Immature natural killer cell (primary cell): Measurements from ENCODE around the gene PRRT4. TPM values are rescaled to one million over a fixed set of nuclear protein-coding genes. Genes with fewer than 3 reads are reported as not detected.

ENCODE experiments used
- DNase-seq, 3 donors: peaks; one replicate each; pipeline ENCODE4 v3.0.0; 2022; ENCODE audit warnings: mixed read lengths in 1 of 3
- H3K27ac Mint-ChIP-seq, 6 donors: one replicate each; pipeline ENCODE4 v1.8.0; 2020; ENCODE audit warnings: mixed read lengths in 6 of 6, mild to moderate bottlenecking in 5 of 6, inconsistent platforms in 4 of 6, moderate library complexity in 3 of 6
- H3K27me3 Mint-ChIP-seq, 3 donors: one replicate each; pipeline ENCODE4 v1.8.0; 2020 to 2021; ENCODE audit warnings: low read depth in 3 of 3, mild to moderate bottlenecking in 3 of 3, mixed read lengths in 3 of 3, moderate library complexity in 3 of 3, inconsistent platforms in 1 of 3
- H3K36me3 Mint-ChIP-seq, 3 donors: one replicate each; pipeline ENCODE4 v1.8.0; 2020; ENCODE audit warnings: mixed read lengths in 3 of 3, inconsistent platforms in 2 of 3, mild to moderate bottlenecking in 2 of 3
- H3K4me1 Mint-ChIP-seq, 2 donors: one replicate each; pipeline ENCODE4 v1.8.0; 2020; ENCODE audit warnings: inconsistent platforms in 2 of 2, mild to moderate bottlenecking in 2 of 2, mixed read lengths in 2 of 2, moderate library complexity in 1 of 2
- H3K4me3 Mint-ChIP-seq, 5 donors: one replicate each; pipeline ENCODE4 v1.8.0; 2020; ENCODE audit warnings: mild to moderate bottlenecking in 5 of 5, mixed read lengths in 5 of 5, inconsistent platforms in 3 of 5, moderate library complexity in 3 of 5
- H3K9me3 Mint-ChIP-seq, 6 donors: one replicate each; pipeline ENCODE4 v1.8.0; 2020; ENCODE audit warnings: mild to moderate bottlenecking in 6 of 6, mixed read lengths in 6 of 6, inconsistent platforms in 4 of 6, moderate library complexity in 3 of 6
- polyA plus RNA-seq, 3 donors: library from polyadenylated mRNA; unstranded; fragments of 300-500 nt; fragmentation: Illumina TruSeq; gene quantifications; one replicate each; pipeline ENCODE4 v1.2.3, GENCODE V29; 2021

The PRRT4 gene
- polyA plus RNA-seq, 3 donors from 2014 or later = 0.08 TPM; not detected in 2

- peaks cover 9 to 19% (median 18%) of the 10 kb centered on the region in 3 donors for H3K27me3 Mint-ChIP-seq
- no peak overlapping the region for H3K27ac Mint-ChIP-seq
- no peak overlapping the region for H3K4me3 Mint-ChIP-seq
These were observed 4.3 kb downstream of the PRRT4 start for GRCh38 chr7:128357217-128357613.

GRCh38 chr7:128356546-128357216 lies 4.8 kb downstream of the PRRT4 start:
- peaks cover 0 to 5% (median 0%) of the 10 kb centered on the region in 3 donors for H3K36me3 Mint-ChIP-seq
- H3K4me3 Mint-ChIP-seq = no peak overlapping the region
- peaks cover 0 to 2% (median 0%) of the 10 kb centered on the region in 6 donors for H3K9me3 Mint-ChIP-seq
- H3K27me3 Mint-ChIP-seq = peaks cover 6 to 15% (median 15%) of the 10 kb centered on the region in 3 donors
- no peak for DNase-seq
- no peak overlapping the region for H3K27ac Mint-ChIP-seq
- peaks cover 6 to 11% of the 10 kb centered on the region in 2 donors for H3K4me1 Mint-ChIP-seq

More at GRCh38 chr7:128357217-128357613, 4.3 kb downstream of the PRRT4 start:
- DNase-seq = no peak
- Mint-ChIP-seq H3K9me3 (peaks cover 0 to 2% (median 0%) of the 10 kb centered on the region in 6 donors), H3K36me3 (peaks cover 0 to 5% (median 0%) of the 10 kb centered on the region in 3 donors), H3K4me1 (peaks cover 12 to 16% of the 10 kb centered on the region in 2 donors)

GRCh38 chr7:128353610-128354009 lies 7.9 kb downstream of the PRRT4 start:
- DNase-seq = no peak
- Mint-ChIP-seq H3K27ac (no peak overlapping the region), H3K9me3 (peaks cover 0 to 3% (median 0%) of the 10 kb centered on the region in 6 donors), H3K4me1 (peaks cover 3 to 5% of the 10 kb centered on the region in 2 donors), H3K27me3 (peaks cover 5 to 20% (median 9%) of the 10 kb centered on the region in 3 donors), H3K4me3 (peak overlapping the region in 2 of 5 donors; percentile 48 to 67), H3K36me3 (peaks cover 0 to 5% (median 0%) of the 10 kb centered on the region in 3 donors)

GRCh38 chr7:128353189-128353588 lies 8.3 kb downstream of the PRRT4 start:
- H3K36me3 Mint-ChIP-seq = peaks cover 0 to 5% (median 0%) of the 10 kb centered on the region in 3 donors
- H3K4me1 Mint-ChIP-seq = peaks cover 3 to 5% of the 10 kb centered on the region in 2 donors
- H3K4me3 Mint-ChIP-seq = peak overlapping the region; percentile 47 to 67 (median 56)
- no peak overlapping the region for H3K27ac Mint-ChIP-seq
- no peak for DNase-seq
- H3K9me3 Mint-ChIP-seq = peaks cover 0 to 3% (median 0%) of the 10 kb centered on the region in 6 donors
- peaks cover 6 to 20% (median 13%) of the 10 kb centered on the region in 3 donors for H3K27me3 Mint-ChIP-seq

- peaks cover 0 to 5% (median 0%) of the 10 kb centered on the region in 3 donors for H3K36me3 Mint-ChIP-seq
- DNase-seq = no peak
- peaks cover 6 to 20% (median 14%) of the 10 kb centered on the region in 3 donors for H3K27me3 Mint-ChIP-seq
- H3K9me3 Mint-ChIP-seq = peaks cover 0 to 3% (median 0%) of the 10 kb centered on the region in 6 donors
- peak overlapping the region; percentile 47 to 67 (median 56) for H3K4me3 Mint-ChIP-seq
- H3K27ac Mint-ChIP-seq = no peak overlapping the region
- peaks cover 3 to 5% of the 10 kb centered on the region in 2 donors for H3K4me1 Mint-ChIP-seq
These were observed 8.9 kb downstream of the PRRT4 start for GRCh38 chr7:128352636-128353035.

GRCh38 chr7:128352153-128352537 lies 9.3 kb downstream of the PRRT4 start:
- Mint-ChIP-seq H3K4me3 (no peak overlapping the region), H3K27me3 (peaks cover 4 to 20% (median 17%) of the 10 kb centered on the region in 3 donors), H3K27ac (no peak overlapping the region), H3K4me1 (peaks cover 3 to 5% of the 10 kb centered on the region in 2 donors), H3K36me3 (peaks cover 0 to 5% (median 0%) of the 10 kb centered on the region in 3 donors), H3K9me3 (peaks cover 0 to 3% (median 0%) of the 10 kb centered on the region in 6 donors)
- peak in 2 of 3 donors; percentile 22 to 29 for DNase-seq

- Mint-ChIP-seq H3K27me3 (peaks cover 2 to 20% (median 17%) of the 10 kb centered on the region in 3 donors), H3K36me3 (peaks cover 0 to 5% (median 0%) of the 10 kb centered on the region in 3 donors), H3K4me1 (peaks cover 3 to 5% of the 10 kb centered on the region in 2 donors), H3K4me3 (peak overlapping the region in 3 of 5 donors; percentile 38 to 67 (median 55)), H3K9me3 (peaks cover 0 to 3% (median 0%) of the 10 kb centered on the region in 6 donors), H3K27ac (no peak overlapping the region)
- DNase-seq = peak in 1 of 3 donors; percentile 12
These were observed 10.0 kb downstream of the PRRT4 start for GRCh38 chr7:128351296-128352152.

GRCh38 chr7:128350708-128351295 lies 10.7 kb downstream of the PRRT4 start:
- DNase-seq = no peak
- Mint-ChIP-seq H3K27ac (no peak overlapping the region), H3K4me1 (peaks cover 3 to 5% of the 10 kb centered on the region in 2 donors), H3K36me3 (peaks cover 0 to 5% (median 0%) of the 10 kb centered on the region in 3 donors), H3K27me3 (peaks cover 4 to 20% (median 17%) of the 10 kb centered on the region in 3 donors), H3K9me3 (peaks cover 0 to 3% (median 0%) of the 10 kb centered on the region in 6 donors), H3K4me3 (peak overlapping the region in 4 of 5 donors; percentile 18 to 67 (median 50))

- peaks cover 6 to 20% (median 16%) of the 10 kb centered on the region in 3 donors for H3K27me3 Mint-ChIP-seq
- H3K4me3 Mint-ChIP-seq = peak overlapping the region in 2 of 5 donors; percentile 20 to 27
- no peak overlapping the region for H3K27ac Mint-ChIP-seq
- peaks cover 0 to 3% (median 0%) of the 10 kb centered on the region in 6 donors for H3K9me3 Mint-ChIP-seq
- H3K36me3 Mint-ChIP-seq = peaks cover 0 to 5% (median 0%) of the 10 kb centered on the region in 3 donors
- peaks cover 3 to 5% of the 10 kb centered on the region in 2 donors for H3K4me1 Mint-ChIP-seq
- no peak for DNase-seq
These were observed 12.0 kb downstream of the PRRT4 start for GRCh38 chr7:128349466-128349825.

GRCh38 chr7:128347647-128348097 lies 13.8 kb downstream of the PRRT4 start:
- Mint-ChIP-seq H3K9me3 (peaks cover 0 to 1% (median 0%) of the 10 kb centered on the region in 6 donors), H3K4me1 (peaks cover 15 to 17% of the 10 kb centered on the region in 2 donors), H3K4me3 (no peak overlapping the region), H3K36me3 (no peaks in the 10 kb centered on the region), H3K27me3 (peaks cover 6 to 13% (median 9%) of the 10 kb centered on the region in 3 donors), H3K27ac (no peak overlapping the region)
- DNase-seq = no peak

- Mint-ChIP-seq H3K4me3 (peak overlapping the region; percentile 95 to 98 (median 96)), H3K27ac (no peak overlapping the region), H3K4me1 (peaks cover 33 to 49% of the 10 kb centered on the region in 2 donors), H3K36me3 (peaks cover 0 to 6% (median 4%) of the 10 kb centered on the region in 3 donors), H3K9me3 (peaks cover 0 to 1% (median 0%) of the 10 kb centered on the region in 6 donors), H3K27me3 (peaks cover 4 to 9% (median 6%) of the 10 kb centered on the region in 3 donors)
- no peak for DNase-seq
These were observed 17.1 kb downstream of the PRRT4 start for GRCh38 chr7:128344431-128344774.

- Mint-ChIP-seq H3K4me3 (peak within 1 kb of the TSS; percentile 95 to 98 (median 96)), H3K27ac (peak within 1 kb of the TSS; percentile 88 to 96 (median 93)), H3K9me3 (no peaks in the 10 kb centered on the region), H3K36me3 (peaks cover 0 to 10% (median 9%) of the 10 kb centered on the region in 3 donors), H3K4me1 (peaks cover 33 to 50% of the 10 kb centered on the region in 2 donors), H3K27me3 (peaks cover 3 to 9% (median 6%) of the 10 kb centered on the region in 3 donors)
- DNase-seq = peak; percentile 88 to 91 (median 88)
These were observed 17.7 kb downstream of the PRRT4 start, which contains the start of gene RBM28 for GRCh38 chr7:128343554-128344430. RBM28 (minus strand) TSS chr7:128343908; CDS start chr7:128343793, 115 bp downstream.
